SW 1271 (cell line): Measurements from ENCODE around the gene PPP1R2B.

Source experiments
- DNase-seq, 2 experiments: peaks; one replicate each; lab custom pipeline; 2025; lab: John Stamatoyannopoulos, UW

Gene PPP1R2B

DNA sequence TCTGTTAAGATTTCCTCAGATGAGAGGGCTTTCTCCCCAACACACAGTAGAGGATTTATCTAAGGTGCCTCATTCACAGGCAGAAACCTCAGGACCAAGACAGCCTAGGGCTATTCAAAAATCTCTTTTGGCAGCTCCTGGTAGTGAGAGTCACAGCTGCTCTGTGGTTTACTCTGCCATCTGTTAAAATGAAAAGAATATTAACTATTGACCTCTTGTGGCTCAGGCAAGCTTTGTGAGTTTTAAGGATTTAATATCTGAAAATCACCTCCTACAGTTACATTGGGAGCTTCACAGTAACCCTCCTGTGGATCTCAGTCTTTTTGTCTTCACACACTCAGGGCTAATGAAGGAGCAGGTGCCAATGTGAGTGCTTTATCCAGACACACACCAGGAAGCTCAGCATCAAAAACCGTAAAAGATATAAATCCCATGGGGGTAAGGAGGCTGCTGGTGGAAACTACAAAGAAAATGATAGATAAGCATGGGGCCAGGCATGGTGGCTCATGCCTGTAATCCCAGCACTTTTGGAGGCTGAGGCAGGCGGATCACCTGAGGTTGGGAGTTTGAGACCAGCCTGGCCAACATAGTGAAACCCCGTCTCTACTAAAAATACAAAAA, 29.7 kb downstream of the PPP1R2B start:
- no peak for DNase-seq

DNA sequence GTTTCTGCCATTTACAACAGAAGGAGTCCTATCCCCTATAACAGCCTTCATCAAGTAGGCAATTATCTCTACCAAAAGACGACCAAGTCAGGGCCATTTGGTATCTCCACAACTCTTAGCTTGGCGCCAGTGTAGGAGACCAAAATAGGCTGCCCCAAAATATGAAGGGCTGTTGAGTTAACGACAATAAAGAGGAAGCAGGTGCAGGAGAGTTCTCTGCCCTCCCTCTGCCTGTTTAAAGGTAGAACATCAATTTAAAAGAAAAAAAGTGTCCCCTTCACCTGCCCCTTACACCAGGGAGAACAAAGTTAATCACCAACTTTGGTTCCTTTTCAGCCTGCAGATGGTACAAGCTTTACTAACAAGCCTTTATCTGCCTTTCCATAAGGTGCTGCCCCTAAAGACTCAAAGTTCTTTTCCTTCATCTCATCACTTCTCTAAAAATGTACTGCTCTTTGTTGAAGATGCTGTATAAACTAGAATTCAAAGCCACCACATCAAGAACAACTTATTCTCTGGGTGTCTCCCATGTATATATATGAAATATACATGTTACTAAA, 33.3 kb downstream of the PPP1R2B start:
- no peak for DNase-seq

- no peak for DNase-seq
Measured at GRCh38 chr5:156888520-156888919, 38.4 kb downstream of the PPP1R2B start.

- DNase-seq, result no peak
Measured at GRCh38 chr5:156892223-156892622, 42.1 kb downstream of the PPP1R2B start.

- DNase-seq, result no peak
Measured at GRCh38 chr5:156892864-156893263, 42.8 kb downstream of the PPP1R2B start.

DNA sequence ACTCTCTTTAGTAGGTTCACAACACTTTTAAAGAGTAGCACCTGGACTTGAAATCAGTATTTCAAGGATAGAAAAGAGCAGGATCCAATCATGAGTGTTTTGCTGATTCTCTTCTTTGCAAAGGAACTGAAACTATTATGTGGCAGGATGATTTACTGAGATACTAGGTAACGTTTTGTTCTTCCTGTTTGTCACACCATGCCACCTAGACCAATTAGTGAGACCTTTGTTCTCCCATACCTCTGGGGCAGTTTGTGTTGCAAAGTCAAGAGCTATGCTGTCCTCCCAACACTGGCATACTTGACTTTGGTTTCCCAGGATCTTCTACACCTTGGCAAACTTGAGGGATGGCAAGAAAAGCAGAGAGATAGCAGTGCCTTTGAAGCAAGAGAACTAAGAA, 43.4 kb downstream of the PPP1R2B start:
- DNase-seq, result no peak

DNA sequence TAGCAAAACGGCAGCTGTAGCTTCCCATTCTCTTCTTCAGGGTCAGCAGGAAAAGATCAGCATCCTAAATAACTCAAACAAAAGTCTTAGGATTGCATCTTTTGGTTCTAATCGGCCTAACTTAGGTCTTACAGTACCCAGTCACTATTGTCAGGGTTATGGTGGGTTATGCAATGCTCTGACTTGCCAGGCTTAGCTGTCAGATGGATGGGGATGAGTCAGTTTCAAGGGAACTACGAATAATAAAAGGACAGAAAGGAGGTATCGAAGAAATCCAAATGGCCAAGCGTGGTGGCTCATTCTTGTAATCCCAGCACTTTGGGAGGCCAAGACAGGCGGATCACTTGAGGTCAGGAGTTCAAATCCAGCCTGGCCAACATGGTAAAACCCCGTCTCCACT, 46.5 kb downstream of the PPP1R2B start:
- no peak for DNase-seq
